ENCODE results near the gene DHRS9.

The DHRS9 gene

GRCh38 chr2:169066897-169067296, 2.5 kb upstream of the DHRS9 start:
- no peak for DNase-seq

DNA sequence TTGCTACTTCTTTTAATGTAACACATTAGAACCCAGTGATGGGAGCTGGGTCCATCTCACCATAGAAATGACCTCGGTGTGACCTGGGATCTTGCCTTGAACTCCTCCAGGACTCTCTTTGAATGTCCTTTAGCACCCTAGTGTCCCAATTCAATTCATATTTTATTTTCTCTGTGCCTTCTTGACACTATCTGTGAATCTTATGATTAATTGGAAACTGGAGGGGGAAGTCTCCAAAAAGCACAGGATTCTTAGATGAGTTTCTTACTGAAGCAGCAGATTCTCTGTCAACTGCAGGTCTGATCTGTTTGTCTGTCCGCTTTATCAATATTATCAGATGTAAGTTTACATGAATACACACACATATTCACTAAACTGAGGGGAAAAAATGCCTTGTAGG, 470 bp downstream of the DHRS9 start:
- no peak for DNase-seq

GRCh38 chr2:169071455-169071854, 2.1 kb downstream of the DHRS9 start:
- no peak for DNase-seq

- no peak for DNase-seq
Observed at GRCh38 chr2:169072163-169072925, 3.0 kb downstream of the DHRS9 start.

DNA sequence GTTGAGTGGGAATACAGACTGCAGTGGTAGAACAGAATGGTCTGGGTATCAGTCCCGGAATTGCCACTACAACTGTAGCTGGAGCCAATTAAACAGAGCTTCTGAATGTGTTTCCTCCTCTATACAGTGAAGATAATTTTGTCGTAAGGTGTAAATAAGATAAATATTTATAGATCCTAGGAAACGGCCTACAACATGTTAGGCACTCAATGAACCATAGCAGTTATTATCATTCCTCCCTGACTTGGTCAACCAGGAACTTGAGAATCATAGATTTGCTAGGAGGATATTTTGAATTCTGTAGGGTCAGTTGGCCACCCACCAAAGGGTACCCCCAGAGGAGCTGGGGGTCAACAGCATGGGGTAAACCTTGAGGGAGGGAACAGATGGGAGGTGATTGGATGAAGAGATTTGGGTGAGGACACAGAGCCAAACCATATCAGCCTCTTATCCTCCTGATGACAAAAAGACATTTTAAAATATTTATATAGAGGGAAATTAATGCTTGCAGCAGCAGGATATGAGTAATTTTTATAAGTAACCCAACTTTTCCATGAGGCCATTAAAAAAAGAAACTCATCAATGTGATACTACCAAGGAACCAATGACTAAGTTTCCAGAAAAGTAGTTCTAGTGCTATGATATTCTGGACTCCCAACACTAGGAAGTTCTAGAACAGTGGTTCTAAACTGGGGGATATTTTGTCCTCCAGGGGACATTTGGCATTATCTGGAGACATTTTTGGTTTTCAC, 4.0 kb downstream of the DHRS9 start:
- DNase-seq: no peak

- DNase-seq: no peak
Observed at GRCh38 chr2:169073963-169074751, 4.8 kb downstream of the DHRS9 start.

DNA sequence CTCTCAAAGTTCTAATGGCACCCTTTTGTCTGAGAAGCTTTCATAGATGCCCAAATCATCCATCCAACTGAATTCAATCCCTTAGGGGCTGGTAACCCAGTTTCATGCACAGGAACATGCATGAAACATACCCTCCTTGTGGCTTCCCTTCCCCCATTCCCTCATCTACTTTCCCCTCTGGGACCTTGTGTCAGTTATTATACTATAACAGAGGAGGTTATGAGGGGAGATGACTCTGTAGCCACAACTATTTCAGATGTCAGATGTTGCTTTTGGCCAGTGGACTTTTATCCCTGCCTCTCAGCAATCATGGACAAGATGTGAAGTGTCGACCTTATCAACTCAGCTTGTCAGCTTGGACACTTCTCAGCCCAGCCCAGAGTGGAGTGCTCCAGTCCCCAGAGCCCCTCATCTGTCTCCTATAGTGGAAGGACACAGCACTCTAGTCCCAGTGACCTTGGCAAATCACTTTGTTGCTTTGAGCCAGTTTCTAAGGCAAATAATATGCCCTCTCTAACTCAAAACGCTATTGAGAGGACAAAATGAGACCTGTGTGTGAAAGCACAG, 8.4 kb downstream of the DHRS9 start:
- no peak for DNase-seq

DNA sequence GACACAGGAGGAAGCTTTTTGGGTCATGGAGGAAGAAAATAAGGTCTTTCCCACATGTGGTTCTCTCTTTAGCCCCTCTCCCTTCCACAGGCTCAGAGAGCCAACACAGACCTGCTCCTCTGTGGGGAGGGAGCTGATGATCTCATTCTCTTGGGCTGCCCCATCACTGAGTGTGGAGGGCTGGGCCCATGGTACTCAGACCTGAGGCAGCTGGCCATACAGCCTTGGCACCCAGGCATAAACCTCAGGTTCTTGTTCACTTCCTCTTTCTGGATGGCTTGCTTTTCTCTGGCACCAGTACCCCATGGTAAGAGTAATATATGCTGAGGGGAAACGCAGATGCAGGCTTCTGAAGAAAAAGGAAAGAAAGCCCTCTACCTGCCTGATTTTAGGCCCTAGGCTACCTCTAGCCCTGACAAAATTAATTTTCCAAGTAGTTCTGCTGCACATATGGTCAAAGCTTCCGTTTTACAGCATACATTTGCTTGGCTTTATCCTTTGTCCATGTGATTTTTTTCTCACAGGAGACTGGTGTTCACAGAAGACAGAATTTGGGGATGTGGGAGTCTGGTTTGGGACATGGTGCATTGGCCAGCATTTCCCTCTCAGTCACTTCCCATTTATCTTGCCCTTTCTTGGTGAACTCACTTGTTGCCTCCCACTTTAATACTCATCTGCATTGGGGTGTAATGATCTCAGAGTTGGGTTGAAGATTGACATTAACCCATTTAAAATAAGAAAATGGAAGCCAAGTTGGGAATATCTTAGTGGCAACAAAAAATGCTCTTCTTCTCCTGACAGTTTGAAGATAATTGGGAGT, 11.1 kb downstream of the DHRS9 start:
- peak; percentile 40 for DNase-seq

DNA sequence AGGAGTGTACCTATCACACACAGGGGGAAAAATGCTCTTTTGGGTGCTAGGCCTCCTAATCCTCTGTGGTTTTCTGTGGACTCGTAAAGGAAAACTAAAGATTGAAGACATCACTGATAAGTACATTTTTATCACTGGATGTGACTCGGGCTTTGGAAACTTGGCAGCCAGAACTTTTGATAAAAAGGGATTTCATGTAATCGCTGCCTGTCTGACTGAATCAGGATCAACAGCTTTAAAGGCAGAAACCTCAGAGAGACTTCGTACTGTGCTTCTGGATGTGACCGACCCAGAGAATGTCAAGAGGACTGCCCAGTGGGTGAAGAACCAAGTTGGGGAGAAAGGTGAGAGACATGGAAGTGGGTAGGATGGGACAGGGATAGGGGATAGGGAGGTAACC, 12.2 kb downstream of the DHRS9 start:
- DNase-seq: no peak

DNA sequence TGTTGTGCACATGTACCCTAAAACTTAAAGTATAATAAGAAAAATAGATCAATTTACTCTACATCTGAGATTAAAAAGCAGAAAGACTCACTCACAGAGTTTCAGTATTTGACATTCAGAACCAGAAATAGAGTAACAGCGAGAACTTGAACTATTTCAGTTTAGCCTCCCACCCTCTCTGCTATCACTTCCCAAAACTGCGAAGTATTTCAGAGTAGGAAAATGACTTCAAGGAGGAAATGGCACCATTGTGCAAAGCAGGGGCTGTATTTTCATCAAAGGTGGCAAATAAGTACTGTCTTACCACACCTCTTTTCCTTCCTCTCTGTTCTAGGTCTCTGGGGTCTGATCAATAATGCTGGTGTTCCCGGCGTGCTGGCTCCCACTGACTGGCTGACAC, 13.6 kb downstream of the DHRS9 start:
- DNase-seq: no peak

DNA sequence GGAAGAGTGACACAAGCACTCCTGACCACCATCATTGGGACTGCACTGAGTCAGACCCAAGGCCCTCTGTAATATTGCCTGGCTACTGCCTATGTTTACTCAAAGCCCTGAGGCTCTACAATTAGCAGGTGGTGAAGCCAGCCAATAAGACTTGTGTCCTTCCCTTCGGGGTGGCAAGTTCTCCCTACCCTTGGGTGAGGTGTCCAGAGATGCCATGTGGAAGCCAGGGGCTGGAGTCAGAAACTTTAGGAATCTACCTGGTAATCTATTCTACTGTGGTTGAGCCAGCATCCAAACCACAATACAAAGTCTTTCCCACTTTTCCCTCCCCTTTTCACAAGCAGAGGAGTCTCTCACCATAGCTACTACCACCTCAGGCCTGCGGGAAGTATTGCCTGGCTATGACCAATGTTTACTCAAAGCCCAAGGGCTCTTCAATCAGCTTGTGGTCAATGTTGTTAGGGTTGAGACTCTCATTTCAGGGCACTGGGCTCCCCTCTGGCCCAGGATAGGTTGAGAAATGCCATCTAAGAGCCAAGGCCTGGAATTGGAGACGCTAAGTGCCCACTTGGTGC, 17.6 kb downstream of the DHRS9 start:
- DNase-seq: no peak

DNA sequence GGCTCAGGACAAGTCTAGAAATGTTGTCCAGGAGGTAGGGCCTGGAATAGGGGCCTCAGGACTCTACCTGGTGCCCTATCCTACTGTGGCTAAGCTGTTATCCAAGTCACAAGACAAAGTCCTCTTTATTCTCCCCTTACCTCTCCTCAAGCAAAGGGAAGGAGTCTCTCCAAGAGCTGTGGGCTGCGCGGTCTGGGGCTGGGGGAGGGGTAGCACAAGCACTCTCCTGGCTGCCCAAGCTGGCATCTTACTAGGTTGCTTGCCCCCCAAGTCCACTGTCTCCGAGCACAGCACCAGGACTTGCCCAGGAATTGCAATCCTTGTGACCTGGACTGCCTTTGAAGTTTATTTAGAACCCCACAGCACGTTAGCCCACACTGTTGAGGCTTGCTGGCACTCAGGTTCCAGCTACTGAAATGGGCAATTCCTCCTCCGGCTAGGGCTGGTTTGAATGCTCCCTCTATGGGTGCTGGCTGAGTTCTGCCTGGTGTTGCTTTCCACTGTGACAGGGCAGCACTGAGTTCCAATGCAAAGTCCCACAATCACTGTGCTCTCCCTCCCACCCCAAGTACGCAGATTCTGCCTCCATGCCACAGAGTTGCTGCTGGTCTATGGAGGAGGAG, 18.5 kb downstream of the DHRS9 start:
- DNase-seq: no peak

DNA sequence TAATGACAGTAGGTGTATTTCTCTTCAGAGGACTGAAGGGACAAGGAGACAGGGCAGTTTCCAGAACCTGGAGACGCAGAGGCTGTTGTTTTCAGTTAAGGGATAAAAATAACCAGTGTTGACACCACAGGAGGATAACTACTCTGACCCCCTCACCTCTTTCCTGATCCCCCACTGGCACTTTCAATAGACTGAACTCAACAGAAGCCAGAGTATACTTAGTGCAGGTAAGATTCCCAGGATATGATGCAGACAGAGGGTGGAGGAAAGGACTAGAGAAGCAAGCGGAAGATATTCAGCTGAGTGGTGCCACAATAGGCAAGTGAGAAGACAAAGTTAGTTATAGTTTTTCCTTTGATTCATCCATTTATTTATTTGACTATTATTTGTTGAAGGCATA, 19.8 kb downstream of the DHRS9 start:
- DNase-seq: no peak

DNA sequence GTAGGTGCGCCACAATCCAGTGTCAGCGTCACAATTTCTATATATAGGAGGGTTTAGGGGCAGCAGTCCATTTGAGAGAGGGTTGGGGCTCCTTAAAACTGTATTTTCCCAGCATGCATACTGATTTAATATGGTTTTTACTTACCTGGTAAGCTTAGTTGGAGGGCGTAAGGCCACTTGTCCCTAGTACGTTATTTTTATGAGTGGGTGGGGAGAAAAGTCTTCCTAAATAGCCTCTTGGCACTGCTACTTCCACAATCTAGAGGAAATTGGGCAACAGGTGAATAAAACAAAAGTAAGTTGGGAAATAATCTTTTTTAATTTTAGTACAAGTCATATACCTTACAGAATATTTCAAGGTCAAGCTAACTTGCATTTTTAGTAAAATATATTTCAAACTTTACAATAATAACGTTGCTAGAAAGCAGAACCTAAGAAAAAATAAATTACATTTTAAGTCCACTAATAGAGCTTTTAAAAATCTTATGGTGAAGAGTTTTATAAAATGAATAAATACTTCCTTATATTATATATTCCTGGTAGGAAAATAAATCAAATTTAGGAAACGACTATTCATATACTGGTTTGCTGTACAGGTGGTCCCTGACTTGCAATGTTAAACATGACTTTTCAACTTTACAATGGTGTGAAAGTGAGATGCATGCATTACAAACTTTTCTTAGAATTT, 20.9 kb downstream of the DHRS9 start:
- no peak for DNase-seq

- DNase-seq: no peak
Observed at GRCh38 chr2:169091256-169091655, 21.9 kb downstream of the DHRS9 start.

DNA sequence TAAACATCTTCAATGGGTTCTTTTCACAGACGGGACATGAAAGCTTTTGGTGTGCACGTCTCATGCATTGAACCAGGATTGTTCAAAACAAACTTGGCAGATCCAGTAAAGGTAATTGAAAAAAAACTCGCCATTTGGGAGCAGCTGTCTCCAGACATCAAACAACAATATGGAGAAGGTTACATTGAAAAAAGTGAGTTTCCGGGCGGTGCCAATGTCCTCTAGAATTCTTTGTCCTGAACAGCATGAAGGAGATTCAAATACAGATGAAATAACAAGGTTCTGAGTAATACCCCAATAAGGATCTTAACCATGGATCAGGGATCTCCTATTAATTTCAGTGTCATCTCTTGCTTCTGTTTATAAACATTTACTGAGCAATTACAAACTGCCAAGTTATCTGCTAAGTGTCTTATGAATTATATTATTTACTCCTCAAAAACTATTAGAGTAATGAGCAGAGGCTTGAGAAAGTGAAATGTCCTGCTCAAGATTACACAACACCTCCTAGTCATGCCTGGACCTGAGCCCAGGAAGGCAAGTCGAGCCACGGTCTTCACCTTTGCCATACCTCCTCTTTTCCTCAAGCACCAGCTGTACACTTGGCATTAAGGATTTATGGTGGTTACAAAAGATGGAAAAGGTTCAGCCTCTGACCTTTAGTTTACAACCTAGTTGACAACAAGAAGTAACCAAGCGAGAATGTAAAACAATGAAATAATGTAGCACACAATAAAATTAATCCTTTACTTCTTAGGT, 22.6 kb downstream of the DHRS9 start:
- DNase-seq: no peak

DNA sequence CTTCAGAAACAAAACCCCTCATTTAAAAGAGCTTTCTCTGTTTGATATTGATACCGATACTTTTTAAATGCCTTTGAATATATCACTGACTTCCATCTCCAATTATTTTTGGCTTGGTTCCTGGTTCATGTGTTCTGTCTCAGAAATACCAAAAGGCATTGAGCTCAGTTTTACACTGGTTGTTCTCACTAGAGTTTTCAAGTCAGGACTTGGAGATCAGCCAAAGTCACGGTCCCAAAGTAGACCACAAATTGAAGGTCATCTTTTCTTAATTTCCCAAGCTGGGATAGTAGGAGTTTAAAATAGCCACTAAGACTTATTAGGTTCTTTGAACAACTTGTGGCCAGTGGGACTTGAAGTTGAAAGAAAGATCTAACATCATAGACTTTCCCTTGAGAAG, 24.2 kb downstream of the DHRS9 start:
- DNase-seq: no peak

DNA sequence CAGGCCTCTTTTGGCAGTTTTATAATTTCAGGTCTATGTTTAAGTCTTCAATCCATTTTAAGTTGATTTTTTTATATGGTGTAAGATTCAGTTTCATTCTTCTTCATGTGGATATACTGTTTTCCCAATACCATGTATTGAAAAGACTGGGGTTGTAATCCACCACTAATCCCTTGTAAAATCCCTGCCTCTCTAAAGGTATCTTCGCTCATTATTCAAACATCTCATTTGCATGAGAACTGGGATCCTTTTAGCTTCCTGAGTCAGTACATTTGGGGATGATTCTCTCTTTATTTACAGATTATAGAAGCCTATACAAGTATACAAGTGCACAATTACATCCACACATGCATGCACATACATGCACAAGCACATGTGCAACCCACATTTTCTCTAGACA, 25.3 kb downstream of the DHRS9 start:
- DNase-seq: no peak

DNA sequence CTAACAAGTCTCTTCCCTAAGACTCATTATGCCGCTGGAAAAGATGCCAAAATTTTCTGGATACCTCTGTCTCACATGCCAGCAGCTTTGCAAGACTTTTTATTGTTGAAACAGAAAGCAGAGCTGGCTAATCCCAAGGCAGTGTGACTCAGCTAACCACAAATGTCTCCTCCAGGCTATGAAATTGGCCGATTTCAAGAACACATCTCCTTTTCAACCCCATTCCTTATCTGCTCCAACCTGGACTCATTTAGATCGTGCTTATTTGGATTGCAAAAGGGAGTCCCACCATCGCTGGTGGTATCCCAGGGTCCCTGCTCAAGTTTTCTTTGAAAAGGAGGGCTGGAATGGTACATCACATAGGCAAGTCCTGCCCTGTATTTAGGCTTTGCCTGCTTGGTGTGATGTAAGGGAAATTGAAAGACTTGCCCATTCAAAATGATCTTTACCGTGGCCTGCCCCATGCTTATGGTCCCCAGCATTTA, 26.3 kb downstream of the DHRS9 start:
- no peak for DNase-seq

- DNase-seq: no peak
Observed at GRCh38 chr2:169104848-169105247, 35.5 kb downstream of the DHRS9 start.

Data from CD4-positive, alpha-beta T cell treated with Interferon gamma for 1 hour (primary cell).